ENCODE results near the gene OXA1L. TPM values are rescaled to one million over a fixed set of nuclear protein-coding genes. Genes with fewer than 3 reads are reported as not detected.

OXA1L gene
- polyA plus RNA-seq, 1 donor (not counting 4 experiments of a cell fraction or from before 2014, with no cell fraction given), result 130 TPM

DNA sequence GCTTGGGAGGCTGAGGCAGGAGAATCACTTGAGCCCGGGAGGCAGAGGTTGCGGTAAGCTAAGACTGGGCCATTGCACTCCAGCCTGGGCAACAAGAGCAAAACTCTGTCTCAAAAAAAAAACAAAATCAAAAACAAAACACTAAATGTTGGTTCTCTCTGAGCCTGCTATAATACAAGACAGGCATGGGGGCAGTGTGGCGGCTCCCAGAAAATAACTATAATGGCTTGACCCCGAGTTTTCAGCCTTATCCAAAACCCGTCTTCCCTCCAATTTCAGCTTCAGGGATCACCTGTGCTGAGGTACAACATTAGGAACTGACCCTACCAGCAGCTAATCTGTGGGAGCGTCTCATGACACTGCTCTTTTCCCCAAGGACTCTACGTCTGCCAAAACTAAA is 47.9 kb downstream of the OXA1L start:
- DNase-seq (ENCODE audit: low read depth, low spot score) (no peak), FAIRE-seq (no peak)
- no peaks in the 10 kb centered on the region for H3K36me3 ChIP-seq (ENCODE audit: control insufficient read depth in 2 of 2, extremely low read depth in 1 of 2, insufficient read depth in 2 of 2, low read length in 2 of 2)
- no peaks in the 10 kb centered on the region for H4K20me1 ChIP-seq (ENCODE audit: control insufficient read depth, extremely low read depth, insufficient read depth, low read length)
- dilution Hi-C loops (cut with MboI; ENCODE audit: extremely low pct_ligation_motif_present, low sequenced_read_pairs), result no loop called here
- no peak for TF ChIP-seq EZH2 (IDR thresholded peaks at IDR 0.05; ENCODE audit: low read length)
- TF ChIP-seq, protein P1, sequence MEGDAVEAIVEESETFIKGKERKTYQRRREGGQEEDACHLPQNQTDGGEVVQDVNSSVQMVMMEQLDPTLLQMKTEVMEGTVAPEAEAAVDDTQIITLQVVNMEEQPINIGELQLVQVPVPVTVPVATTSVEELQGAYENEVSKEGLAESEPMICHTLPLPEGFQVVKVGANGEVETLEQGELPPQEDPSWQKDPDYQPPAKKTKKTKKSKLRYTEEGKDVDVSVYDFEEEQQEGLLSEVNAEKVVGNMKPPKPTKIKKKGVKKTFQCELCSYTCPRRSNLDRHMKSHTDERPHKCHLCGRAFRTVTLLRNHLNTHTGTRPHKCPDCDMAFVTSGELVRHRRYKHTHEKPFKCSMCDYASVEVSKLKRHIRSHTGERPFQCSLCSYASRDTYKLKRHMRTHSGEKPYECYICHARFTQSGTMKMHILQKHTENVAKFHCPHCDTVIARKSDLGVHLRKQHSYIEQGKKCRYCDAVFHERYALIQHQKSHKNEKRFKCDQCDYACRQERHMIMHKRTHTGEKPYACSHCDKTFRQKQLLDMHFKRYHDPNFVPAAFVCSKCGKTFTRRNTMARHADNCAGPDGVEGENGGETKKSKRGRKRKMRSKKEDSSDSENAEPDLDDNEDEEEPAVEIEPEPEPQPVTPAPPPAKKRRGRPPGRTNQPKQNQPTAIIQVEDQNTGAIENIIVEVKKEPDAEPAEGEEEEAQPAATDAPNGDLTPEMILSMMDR (optimal IDR thresholded peaks at IDR 0.05 in 1 of 3, IDR thresholded peaks at IDR 0.05 in 1 of 3, conservative IDR thresholded peaks at IDR 0.05 in 1 of 3; ENCODE audit: extremely low read depth in 1 of 3, insufficient read depth in 2 of 3, low read length in 3 of 3), result no peak
- H3K27ac ChIP-seq (ENCODE audit: control insufficient read depth, insufficient read depth, low read length), result no peak overlapping the region
- H3K9ac ChIP-seq (ENCODE audit: control insufficient read depth, extremely low read depth, insufficient read depth, low read length), result no peak overlapping the region
- H3K9me1 ChIP-seq (ENCODE audit: control insufficient read depth, extremely low read depth, insufficient read depth, low read length), result no peaks in the 10 kb centered on the region
- H3K4me1 ChIP-seq (ENCODE audit: control insufficient read depth, extremely low read depth, insufficient read depth, low read length), result peaks cover 6% of the 10 kb centered on the region
- no peak overlapping the region for H3K4me2 ChIP-seq (ENCODE audit: control insufficient read depth, extremely low read depth, insufficient read depth, low read depth, low read length)
- no peaks in the 10 kb centered on the region for H3K27me3 ChIP-seq (ENCODE audit: control insufficient read depth, extremely low read depth, insufficient read depth, low read length)
- no peak overlapping the region for H3K4me3 ChIP-seq (ENCODE audit: control insufficient read depth in 2 of 3, extremely low read depth in 1 of 3, insufficient read depth in 2 of 3, low read depth in 1 of 3, low read length in 3 of 3)
- no peaks in the 10 kb centered on the region for H3K79me2 ChIP-seq (ENCODE audit: control insufficient read depth, insufficient read depth, low read length)
- no peak overlapping the region for H2AFZ ChIP-seq (ENCODE audit: control insufficient read depth, low read length)
- no peaks in the 10 kb centered on the region for H3K9me3 ChIP-seq (ENCODE audit: control insufficient read depth, low read depth, low read length)

DNA sequence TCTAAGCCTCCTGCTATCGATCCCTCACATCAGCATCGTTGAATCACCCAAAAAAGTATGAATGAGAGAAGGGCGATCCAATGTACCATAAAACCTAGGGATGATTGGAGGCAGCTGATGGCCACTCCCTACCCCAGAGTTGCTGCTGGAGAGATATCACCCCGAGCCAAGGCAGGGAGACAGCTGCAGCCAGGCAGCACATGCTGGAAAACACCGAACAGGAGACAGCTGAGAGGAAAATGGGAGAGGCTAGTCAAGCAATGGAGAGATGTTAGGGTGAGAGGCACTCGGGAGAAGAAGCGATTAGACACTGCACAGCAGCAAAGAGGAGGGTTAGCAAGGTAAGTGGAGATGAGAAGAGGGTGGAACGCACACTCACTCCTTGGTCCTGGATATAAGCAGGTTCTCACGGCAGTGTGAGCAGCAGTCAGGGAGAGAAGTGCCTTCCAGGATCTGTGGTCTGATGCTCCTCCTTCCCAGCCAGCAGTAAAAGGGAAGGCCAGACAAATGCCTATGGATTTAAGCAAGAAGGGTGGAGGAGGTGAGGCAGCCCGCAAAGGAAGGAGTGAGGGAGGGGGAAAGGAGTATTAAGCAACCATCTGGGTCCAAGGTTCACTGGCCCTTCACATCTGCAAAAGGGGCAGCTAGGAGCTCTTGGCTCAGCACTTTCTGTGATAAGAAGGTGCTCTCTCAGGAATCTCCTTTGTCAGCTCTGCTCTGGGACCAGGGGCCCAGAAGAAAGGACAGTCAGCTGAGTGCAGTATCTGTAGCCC is 48.6 kb downstream of the OXA1L start, which contains the start of gene SLC7A7:
SLC7A7 (minus strand) TSS at position 495 of the 773 bp plus-strand sequence. CDS start 2,037 bp downstream, outside the sequence.
- no peak within 1 kb of the TSS for H3K9ac ChIP-seq (ENCODE audit: control insufficient read depth, extremely low read depth, insufficient read depth, low read length)
- no peaks in the 10 kb centered on the region for H3K36me3 ChIP-seq (ENCODE audit: control insufficient read depth in 2 of 2, extremely low read depth in 1 of 2, insufficient read depth in 2 of 2, low read length in 2 of 2)
- FAIRE-seq (no peak), DNase-seq (ENCODE audit: low read depth, low spot score) (no peak)
- no peaks in the 10 kb centered on the region for H4K20me1 ChIP-seq (ENCODE audit: control insufficient read depth, extremely low read depth, insufficient read depth, low read length)
- H3K9me3 ChIP-seq (ENCODE audit: control insufficient read depth, low read depth, low read length), result no peaks in the 10 kb centered on the region
- H2AFZ ChIP-seq (ENCODE audit: control insufficient read depth, low read length), result peak within 1 kb of the TSS; percentile 75
- H3K4me2 ChIP-seq (ENCODE audit: control insufficient read depth, extremely low read depth, insufficient read depth, low read depth, low read length), result peak within 1 kb of the TSS; percentile 23
- peaks cover 6% of the 10 kb centered on the region for H3K4me1 ChIP-seq (ENCODE audit: control insufficient read depth, extremely low read depth, insufficient read depth, low read length)
- dilution Hi-C loops (cut with MboI; ENCODE audit: extremely low pct_ligation_motif_present, low sequenced_read_pairs), result no loop called here
- TF ChIP-seq, protein P1 (optimal IDR thresholded peaks at IDR 0.05 in 1 of 3, IDR thresholded peaks at IDR 0.05 in 1 of 3, conservative IDR thresholded peaks at IDR 0.05 in 1 of 3; ENCODE audit: extremely low read depth in 1 of 3, insufficient read depth in 2 of 3, low read length in 3 of 3), result no peak
- no peak for TF ChIP-seq EZH2 (IDR thresholded peaks at IDR 0.05; ENCODE audit: low read length)
- no peaks in the 10 kb centered on the region for H3K9me1 ChIP-seq (ENCODE audit: control insufficient read depth, extremely low read depth, insufficient read depth, low read length)
- no peak within 1 kb of the TSS for H3K27ac ChIP-seq (ENCODE audit: control insufficient read depth, insufficient read depth, low read length)
- H3K27me3 ChIP-seq (ENCODE audit: control insufficient read depth, extremely low read depth, insufficient read depth, low read length), result no peaks in the 10 kb centered on the region
- no peaks in the 10 kb centered on the region for H3K79me2 ChIP-seq (ENCODE audit: control insufficient read depth, insufficient read depth, low read length)
- no peak within 1 kb of the TSS for H3K4me3 ChIP-seq (ENCODE audit: control insufficient read depth in 2 of 3, extremely low read depth in 1 of 3, insufficient read depth in 2 of 3, low read depth in 1 of 3, low read length in 3 of 3)

Data from keratinocyte (primary cell).